OCI-LY3 (cell line): ENCODE measurements around the gene CRHR2.

Experiments
- H2AFZ ChIP-seq: fragments of 200-600, 300-600 bp; shearing (Covaris generic); 2 replicates; pipeline ENCODE4 v1.6.0; 2014; ENCODE audit warnings: antibody characterized with exemption, low read depth, low read length
- H3K27ac ChIP-seq: fragments of 200-600, 300-600 bp; sonication (generic); 2 replicates; pipeline ENCODE4 v1.5.1; 2014; ENCODE audit warnings: mild to moderate bottlenecking, low read length, moderate library complexity, mixed read lengths
- H3K27me3 ChIP-seq: fragments of 200-600, 300-600 bp; sonication (generic); 2 replicates; pipeline ENCODE4 v1.6.1; 2014; ENCODE audit warnings: low read depth, low read length, mixed read lengths
- H3K36me3 ChIP-seq: fragments of 200-600, 300-600 bp; sonication (generic); replicated peaks from 2 replicates; pipeline ENCODE3; 2014; ENCODE audit warnings: low read depth, low read length, mixed read lengths
- H3K4me1 ChIP-seq: fragments of 300-600, 200-600 bp; sonication (generic); 2 replicates; pipeline ENCODE4 v1.6.1; 2014; ENCODE audit warnings: low read length, mixed read lengths
- H3K4me2 ChIP-seq: fragments of 200-600, 300-600 bp; sonication (generic); 2 replicates; pipeline ENCODE4 v1.6.1; 2014; ENCODE audit warnings: low read length, mixed read lengths
- H3K4me3 ChIP-seq: fragments of 300-600, 200-600 bp; sonication (generic); 2 replicates; pipeline ENCODE4 v1.5.1; 2014; ENCODE audit warnings: antibody characterized with exemption, mild to moderate bottlenecking, low read length, moderate library complexity
- H3K79me2 ChIP-seq: fragments of 300-600, 200-600 bp; shearing (Covaris generic); 2 replicates; pipeline ENCODE4 v1.6.1; 2014; ENCODE audit warnings: mild to moderate bottlenecking, low read length, mixed read lengths
- H3K9ac ChIP-seq: fragments of 300-600, 200-600 bp; shearing (Covaris generic); 2 replicates; pipeline ENCODE4 v1.6.0; 2014; ENCODE audit warnings: mild to moderate bottlenecking, low read length, moderate library complexity
- H3K9me3 ChIP-seq: fragments of 200-600, 300-600 bp; shearing (Covaris generic); 2 replicates; pipeline ENCODE4 v1.6.1; 2014; ENCODE audit warnings: low read length, mixed read lengths; ENCODE audit not compliant: insufficient read depth
- H4K20me1 ChIP-seq: fragments of 200-600, 300-600 bp; sonication (generic); 2 replicates; pipeline ENCODE4 v1.6.1; 2016; ENCODE audit warnings: low read length, mixed read lengths; ENCODE audit not compliant: insufficient read depth
- EZH2phosphoT487 ChIP-seq: fragments of 200-600 bp; shearing (Covaris generic); IDR thresholded peaks from 2 replicates; pipeline ENCODE4 v1.6.1; 2018; ENCODE audit warnings: antibody characterized with exemption, mixed run types, low read depth
- TF ChIP-seq, protein P1 (sequence below): fragments of 200-600, 300-600 bp; sonication (generic); IDR thresholded peaks from 2 replicates; pipeline ENCODE4 v1.5.1; 2014; ENCODE audit warnings: antibody characterized with exemption, low read length, low read depth

CRHR2 gene

DNA sequence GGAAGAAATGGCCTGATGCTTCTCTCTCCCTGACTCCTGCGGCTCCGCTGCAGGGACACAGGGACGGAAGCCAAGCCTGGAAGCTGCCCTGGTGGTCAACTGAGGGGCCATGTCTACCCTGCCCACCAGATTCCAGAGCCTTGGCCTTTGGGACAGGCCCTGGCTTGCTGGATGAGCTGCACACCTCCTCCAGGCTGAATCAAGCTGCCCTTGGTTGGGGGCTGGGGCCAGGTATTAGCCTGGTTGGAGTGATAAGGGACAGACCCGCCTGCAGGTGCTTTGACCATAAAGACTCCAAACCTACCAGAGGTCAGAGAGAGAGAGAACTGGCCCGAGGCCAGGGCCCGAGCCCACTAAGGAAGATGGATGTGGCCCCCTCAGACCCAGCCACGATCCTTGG, 30.1 kb downstream of the CRHR2 start:
- Histone ChIP-seq H4K20me1 (no peaks in the 10 kb centered on the region), H3K27me3 (no peaks in the 10 kb centered on the region), H3K4me1 (no peaks in the 10 kb centered on the region), H3K4me3 (no peak overlapping the region), H3K79me2 (no peaks in the 10 kb centered on the region), H3K27ac (no peak overlapping the region), H3K36me3 (no peaks in the 10 kb centered on the region), H3K9me3 (no peaks in the 10 kb centered on the region), H3K9ac (no peak overlapping the region), H3K4me2 (no peak overlapping the region), H2AFZ (no peak overlapping the region)
- TF ChIP-seq, protein P1, sequence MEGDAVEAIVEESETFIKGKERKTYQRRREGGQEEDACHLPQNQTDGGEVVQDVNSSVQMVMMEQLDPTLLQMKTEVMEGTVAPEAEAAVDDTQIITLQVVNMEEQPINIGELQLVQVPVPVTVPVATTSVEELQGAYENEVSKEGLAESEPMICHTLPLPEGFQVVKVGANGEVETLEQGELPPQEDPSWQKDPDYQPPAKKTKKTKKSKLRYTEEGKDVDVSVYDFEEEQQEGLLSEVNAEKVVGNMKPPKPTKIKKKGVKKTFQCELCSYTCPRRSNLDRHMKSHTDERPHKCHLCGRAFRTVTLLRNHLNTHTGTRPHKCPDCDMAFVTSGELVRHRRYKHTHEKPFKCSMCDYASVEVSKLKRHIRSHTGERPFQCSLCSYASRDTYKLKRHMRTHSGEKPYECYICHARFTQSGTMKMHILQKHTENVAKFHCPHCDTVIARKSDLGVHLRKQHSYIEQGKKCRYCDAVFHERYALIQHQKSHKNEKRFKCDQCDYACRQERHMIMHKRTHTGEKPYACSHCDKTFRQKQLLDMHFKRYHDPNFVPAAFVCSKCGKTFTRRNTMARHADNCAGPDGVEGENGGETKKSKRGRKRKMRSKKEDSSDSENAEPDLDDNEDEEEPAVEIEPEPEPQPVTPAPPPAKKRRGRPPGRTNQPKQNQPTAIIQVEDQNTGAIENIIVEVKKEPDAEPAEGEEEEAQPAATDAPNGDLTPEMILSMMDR: no peak
- no peak for TF ChIP-seq EZH2phosphoT487

DNA sequence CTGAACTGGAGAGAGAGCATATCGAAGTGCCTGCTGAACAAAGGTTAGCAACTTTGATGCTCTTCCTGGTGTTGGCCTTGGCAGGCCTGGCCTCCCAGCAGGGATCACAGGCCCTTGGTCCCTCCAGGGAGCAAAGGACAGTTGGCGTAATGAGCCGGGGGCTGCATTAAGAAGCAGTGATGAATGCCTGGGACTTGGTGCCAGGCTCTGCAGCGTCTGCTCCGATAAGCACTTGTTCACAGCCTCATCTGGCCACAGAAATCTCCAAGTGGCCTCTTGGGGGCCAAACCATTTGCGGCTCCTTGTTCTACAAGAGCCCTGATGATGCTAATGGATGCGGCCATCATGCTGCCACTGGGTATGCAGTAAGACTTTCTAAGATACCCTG, 31.8 kb downstream of the CRHR2 start:
- Histone ChIP-seq H2AFZ (no peak overlapping the region), H3K9ac (no peak overlapping the region), H4K20me1 (no peaks in the 10 kb centered on the region), H3K27ac (no peak overlapping the region), H3K36me3 (peaks cover 3% of the 10 kb centered on the region), H3K4me1 (no peaks in the 10 kb centered on the region), H3K79me2 (no peaks in the 10 kb centered on the region), H3K9me3 (no peaks in the 10 kb centered on the region), H3K4me3 (no peak overlapping the region), H3K27me3 (no peaks in the 10 kb centered on the region), H3K4me2 (no peak overlapping the region)
- TF ChIP-seq, protein P1: no peak
- TF ChIP-seq EZH2phosphoT487: no peak

DNA sequence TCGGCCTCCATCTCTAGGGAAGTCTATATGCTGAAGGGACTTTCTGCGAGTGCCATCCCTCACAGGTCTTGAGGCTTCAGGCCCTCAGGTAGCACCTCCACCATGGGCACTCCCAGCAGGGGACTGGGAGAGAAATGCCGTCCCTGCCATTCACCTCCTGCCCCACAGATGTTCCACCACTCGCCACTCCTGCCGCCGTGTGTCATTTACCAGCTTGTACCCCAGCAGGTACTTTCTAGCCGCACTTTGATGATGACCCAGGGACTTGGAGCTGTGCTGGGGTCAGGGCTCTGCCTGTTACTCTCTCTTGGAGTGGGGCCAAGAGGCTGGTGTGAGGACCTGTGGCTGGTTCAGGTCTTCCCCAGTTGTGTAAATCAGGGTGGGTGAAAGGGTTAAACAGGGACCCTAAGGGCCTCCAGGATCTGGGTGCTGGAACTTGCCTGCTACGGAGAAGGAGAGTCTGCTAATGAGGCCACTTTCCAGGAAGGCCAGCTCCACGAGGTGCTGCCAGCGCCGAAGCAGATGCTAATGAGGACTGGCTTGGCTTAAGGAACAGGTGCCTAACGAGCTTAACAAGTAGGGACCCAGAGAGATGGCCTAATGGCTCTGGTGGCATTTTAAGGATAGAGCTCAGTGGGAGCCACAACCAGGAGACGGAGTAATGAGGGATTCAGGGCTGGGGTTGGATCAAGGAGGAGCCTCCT, 32.4 kb downstream of the CRHR2 start:
- no peaks in the 10 kb centered on the region for H3K4me1 ChIP-seq
- no peaks in the 10 kb centered on the region for H3K9me3 ChIP-seq
- no peak overlapping the region for H3K27ac ChIP-seq
- peaks cover 6% of the 10 kb centered on the region for H3K36me3 ChIP-seq
- no peak overlapping the region for H3K9ac ChIP-seq
- no peak overlapping the region for H2AFZ ChIP-seq
- H4K20me1 ChIP-seq: no peaks in the 10 kb centered on the region
- TF ChIP-seq, protein P1: no peak
- no peak for TF ChIP-seq EZH2phosphoT487
- H3K4me3 ChIP-seq: no peak overlapping the region
- no peaks in the 10 kb centered on the region for H3K27me3 ChIP-seq
- H3K4me2 ChIP-seq: no peak overlapping the region
- no peaks in the 10 kb centered on the region for H3K79me2 ChIP-seq

DNA sequence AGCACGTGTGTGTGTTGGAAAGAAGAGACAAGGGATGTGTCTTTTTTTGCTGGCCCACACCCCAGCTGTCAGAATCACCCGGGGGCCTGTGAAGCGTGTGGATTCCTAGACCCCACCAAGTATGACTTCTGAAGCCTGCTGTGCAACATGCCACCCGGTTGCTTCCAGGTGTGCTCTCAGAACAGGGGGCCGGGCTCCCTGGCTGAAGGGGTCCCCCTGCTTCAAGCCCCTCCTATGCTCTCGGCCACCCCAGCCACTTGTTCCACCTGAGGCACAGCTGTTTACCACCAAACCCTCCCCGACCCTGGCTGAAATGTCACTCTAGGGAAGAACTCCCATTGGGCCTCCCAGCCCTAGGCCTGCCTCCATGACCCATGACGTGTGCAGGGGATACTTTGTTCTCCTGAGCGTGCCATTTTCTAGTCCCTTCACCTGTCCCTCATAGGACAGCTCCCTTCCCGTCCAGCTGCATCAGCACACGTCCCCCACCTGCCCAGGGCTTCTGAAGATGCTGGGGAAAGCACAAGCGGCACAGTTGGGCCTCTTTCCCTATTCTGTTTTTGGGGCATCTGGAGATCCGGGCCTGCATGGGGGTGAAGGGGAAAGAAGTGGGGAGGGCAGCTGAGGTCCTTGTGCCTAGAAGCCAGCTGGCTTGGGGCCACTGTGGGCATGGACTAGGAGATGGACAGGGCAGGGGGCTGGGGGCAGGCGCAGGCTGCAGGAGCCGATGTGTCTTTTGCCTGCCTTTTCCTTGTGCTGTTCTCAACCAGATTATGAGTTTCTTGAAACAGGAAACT, 33.3 kb downstream of the CRHR2 start:
- TF ChIP-seq, protein P1: no peak
- no peak for TF ChIP-seq EZH2phosphoT487
- H3K27me3 ChIP-seq: no peaks in the 10 kb centered on the region
- no peaks in the 10 kb centered on the region for H4K20me1 ChIP-seq
- H3K9me3 ChIP-seq: no peaks in the 10 kb centered on the region
- H3K9ac ChIP-seq: no peak overlapping the region
- H3K4me1 ChIP-seq: no peaks in the 10 kb centered on the region
- H3K4me2 ChIP-seq: no peak overlapping the region
- H3K4me3 ChIP-seq: no peak overlapping the region
- no peak overlapping the region for H3K27ac ChIP-seq
- no peak overlapping the region for H2AFZ ChIP-seq
- H3K36me3 ChIP-seq: peaks cover 6% of the 10 kb centered on the region
- H3K79me2 ChIP-seq: no peaks in the 10 kb centered on the region
